Body of pancreas (tissue), 4 donors: ENCODE results near the gene HECW1.

ENCODE experiments used
- CTCF ChIP-seq, 7 experiments: fragments of 450-650 bp in 4 of 7; fragments of 200-600 bp in 3 of 7; sonication (generic) in 3 of 7; IDR thresholded peaks; one replicate each; pipeline ENCODE4 v1.5.1; 2016 to 2019; ENCODE audit warnings: antibody characterized with exemption in 7 of 7
- POLR2A ChIP-seq, 3 donors: fragments of 450-650 bp; IDR thresholded peaks; one replicate each; pipeline ENCODE4 v1.6.1; 2016; ENCODE audit warnings: antibody characterized with exemption in 3 of 3, mild to moderate bottlenecking in 2 of 3

- TF ChIP-seq CTCF (IDR thresholded peaks at IDR 0.05) (no peak), POLR2A (IDR thresholded peaks at IDR 0.05) (no peak)
Observed at GRCh38 chr7:43211693-43212092, 99.2 kb downstream of the HECW1 start.
